Measurements from ENCODE around the gene CNRIP1. TPM values are rescaled to one million over a fixed set of nuclear protein-coding genes. Genes with fewer than 3 reads are reported as not detected.

CNRIP1 gene
- total RNA-seq, 1 donor from 2014 or later: 4.4 TPM

- peak; percentile 86 for FAIRE-seq
- Histone ChIP-seq H3K9me3 (ENCODE audit: insufficient read depth, low read depth, low read length) (no peaks in the 10 kb centered on the region), H3K4me1 (ENCODE audit: insufficient read depth, low read length) (no peaks in the 10 kb centered on the region), H3K27me3 (ENCODE audit: insufficient read depth, low read length) (no peaks in the 10 kb centered on the region), H3K9ac (ENCODE audit: low read length) (no peak overlapping the region), H2AFZ (ENCODE audit: low read depth, low read length) (no peak overlapping the region), H3K36me3 (ENCODE audit: insufficient read depth, low read length) (no peaks in the 10 kb centered on the region), H3K27ac (ENCODE audit: low read depth, low read length) (peak overlapping the region; percentile 8), H3K4me2 (ENCODE audit: low read length) (peak overlapping the region; percentile 47), H3K79me2 (ENCODE audit: insufficient read depth, low read length) (no peaks in the 10 kb centered on the region), H3K4me3 (ENCODE audit: insufficient read depth, low read depth, low read length) (no peak overlapping the region), H4K20me1 (ENCODE audit: insufficient read depth, low read length) (no peaks in the 10 kb centered on the region)
- H3K27me3 Mint-ChIP-seq (ENCODE audit: low read depth, unreplicated experiment): no peaks in the 10 kb centered on the region
- peaks cover 2% of the 10 kb centered on the region for H3K4me1 Mint-ChIP-seq (ENCODE audit: low read depth, unreplicated experiment)
- TF ChIP-seq EZH2 (IDR thresholded peaks at IDR 0.05; ENCODE audit: insufficient read depth, low read length) (no peak), CTCF (IDR thresholded peaks at IDR 0.05; ENCODE audit: insufficient read depth, low read depth, low read length) (no peak)
- H3K36me3 Mint-ChIP-seq (ENCODE audit: low read depth, unreplicated experiment): no peaks in the 10 kb centered on the region
- H3K27ac Mint-ChIP-seq (ENCODE audit: unreplicated experiment): no peak overlapping the region
- DNase-seq (ENCODE audit: low read depth): peak; percentile 77
- no peak overlapping the region for H3K4me3 Mint-ChIP-seq (ENCODE audit: unreplicated experiment)
- peaks cover 2% of the 10 kb centered on the region for H3K9me3 Mint-ChIP-seq (ENCODE audit: unreplicated experiment)
Observed at GRCh38 chr2:68336192-68336591, 16.4 kb upstream of the CNRIP1 start.

- Mint-ChIP-seq H3K27me3 (ENCODE audit: low read depth, unreplicated experiment) (no peaks in the 10 kb centered on the region), H3K36me3 (ENCODE audit: low read depth, unreplicated experiment) (no peaks in the 10 kb centered on the region), H3K9me3 (ENCODE audit: unreplicated experiment) (peaks cover 2% of the 10 kb centered on the region), H3K4me3 (ENCODE audit: unreplicated experiment) (no peak overlapping the region), H3K4me1 (ENCODE audit: low read depth, unreplicated experiment) (peaks cover 13% of the 10 kb centered on the region), H3K27ac (ENCODE audit: unreplicated experiment) (no peak overlapping the region)
- no peak overlapping the region for H2AFZ ChIP-seq (ENCODE audit: low read depth, low read length)
- no peak for FAIRE-seq
- no peak for TF ChIP-seq EZH2 (IDR thresholded peaks at IDR 0.05; ENCODE audit: insufficient read depth, low read length)
- TF ChIP-seq CTCF (IDR thresholded peaks at IDR 0.05; ENCODE audit: insufficient read depth, low read depth, low read length): no peak
- H4K20me1 ChIP-seq (ENCODE audit: insufficient read depth, low read length): no peaks in the 10 kb centered on the region
- no peaks in the 10 kb centered on the region for H3K27me3 ChIP-seq (ENCODE audit: insufficient read depth, low read length)
- H3K9ac ChIP-seq (ENCODE audit: low read length): no peak overlapping the region
- H3K9me3 ChIP-seq (ENCODE audit: insufficient read depth, low read depth, low read length): no peaks in the 10 kb centered on the region
- H3K79me2 ChIP-seq (ENCODE audit: insufficient read depth, low read length): no peaks in the 10 kb centered on the region
- H3K36me3 ChIP-seq (ENCODE audit: insufficient read depth, low read length): no peaks in the 10 kb centered on the region
- no peak overlapping the region for H3K4me2 ChIP-seq (ENCODE audit: low read length)
- H3K4me3 ChIP-seq (ENCODE audit: insufficient read depth, low read depth, low read length): no peak overlapping the region
- DNase-seq (ENCODE audit: low read depth): no peak
- H3K4me1 ChIP-seq (ENCODE audit: insufficient read depth, low read length): no peaks in the 10 kb centered on the region
- H3K27ac ChIP-seq (ENCODE audit: low read depth, low read length): no peak overlapping the region
Observed at GRCh38 chr2:68333931-68334330, 14.2 kb upstream of the CNRIP1 start.

- Mint-ChIP-seq H3K27me3 (ENCODE audit: low read depth, unreplicated experiment) (no peaks in the 10 kb centered on the region), H3K9me3 (ENCODE audit: unreplicated experiment) (peaks cover 2% of the 10 kb centered on the region), H3K36me3 (ENCODE audit: low read depth, unreplicated experiment) (no peaks in the 10 kb centered on the region), H3K4me1 (ENCODE audit: low read depth, unreplicated experiment) (peaks cover 18% of the 10 kb centered on the region), H3K27ac (ENCODE audit: unreplicated experiment) (no peak overlapping the region), H3K4me3 (ENCODE audit: unreplicated experiment) (no peak overlapping the region)
- Histone ChIP-seq H3K79me2 (ENCODE audit: insufficient read depth, low read length) (no peaks in the 10 kb centered on the region), H3K27ac (ENCODE audit: low read depth, low read length) (no peak overlapping the region), H4K20me1 (ENCODE audit: insufficient read depth, low read length) (no peaks in the 10 kb centered on the region), H3K4me3 (ENCODE audit: insufficient read depth, low read depth, low read length) (no peak overlapping the region), H3K27me3 (ENCODE audit: insufficient read depth, low read length) (no peaks in the 10 kb centered on the region), H3K36me3 (ENCODE audit: insufficient read depth, low read length) (no peaks in the 10 kb centered on the region), H3K9me3 (ENCODE audit: insufficient read depth, low read depth, low read length) (no peaks in the 10 kb centered on the region), H3K4me2 (ENCODE audit: low read length) (no peak overlapping the region), H2AFZ (ENCODE audit: low read depth, low read length) (no peak overlapping the region), H3K4me1 (ENCODE audit: insufficient read depth, low read length) (no peaks in the 10 kb centered on the region), H3K9ac (ENCODE audit: low read length) (no peak overlapping the region)
- DNase-seq (ENCODE audit: low read depth) (no peak), FAIRE-seq (no peak)
- TF ChIP-seq CTCF (IDR thresholded peaks at IDR 0.05; ENCODE audit: insufficient read depth, low read depth, low read length) (no peak), EZH2 (IDR thresholded peaks at IDR 0.05; ENCODE audit: insufficient read depth, low read length) (no peak)
Observed at GRCh38 chr2:68333009-68333408, 13.3 kb upstream of the CNRIP1 start.
